Hematopoietic multipotent progenitor cell treated with erythropoietin and hydrocortisone succinate and interleukin-3 and kit ligand, for 15 days (in vitro differentiated cells): ENCODE results near the gene CNPY2.
"Not testable (repeated sequence)": the region's sequence is repeated elsewhere in the genome, so short reads cannot be mapped to it uniquely, and the experiment has no call there.

ENCODE experiments used
- DNase-seq: peaks from one replicate; pipeline ENCODE4 v3.0.0-alpha.2; 2015; ENCODE audit warnings: low spot score

Gene CNPY2

GRCh38 chr12:56315622-56316473 lies at the start of gene CNPY2:
Gene CNPY2, minus strand, starts transcription at chr12:56315988. Its CDS starts 771 bp downstream, at chr12:56315217.
- peak; percentile 90 for DNase-seq

GRCh38 chr12:56362130-56363059 lies 46.6 kb upstream of the CNPY2 start, which contains the start of gene APOF:
Gene APOF, minus strand, starts transcription at chr12:56362857. Its CDS starts 112 bp downstream, at chr12:56362745.
- no peak for DNase-seq

DNA sequence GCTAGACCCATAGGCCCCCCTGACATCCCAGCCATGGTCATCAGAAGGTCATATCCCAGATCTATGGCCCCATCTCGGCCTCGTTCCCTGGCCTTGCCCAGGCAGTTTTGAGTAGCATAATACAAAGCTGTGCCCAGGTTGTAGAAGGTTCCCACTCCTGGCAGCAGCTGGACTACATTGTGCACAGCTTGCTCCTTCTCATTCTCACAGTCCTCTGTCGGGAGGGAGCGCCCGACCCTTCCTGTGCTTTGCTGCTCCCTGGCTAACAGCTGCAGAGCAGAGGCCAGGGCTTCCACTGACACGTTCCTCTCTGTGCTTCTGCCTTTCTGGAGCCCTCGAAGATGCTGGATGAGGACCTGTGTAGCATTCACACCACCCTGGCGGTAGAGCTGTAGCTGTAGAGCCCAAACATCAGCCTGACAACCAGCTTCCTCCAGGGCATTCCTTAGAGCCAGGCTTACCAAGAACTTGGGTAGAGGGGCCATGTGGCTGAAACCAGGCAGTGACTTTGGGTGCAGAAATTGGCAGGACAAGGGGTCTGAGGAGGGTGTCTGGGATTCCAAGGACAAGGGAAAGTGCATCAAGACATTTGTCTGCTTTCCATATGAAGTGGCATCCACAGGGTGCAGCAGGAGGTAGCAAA lies 45.8 kb upstream of the CNPY2 start:
- DNase-seq: no peak

GRCh38 chr12:56359851-56360767 lies 44.3 kb upstream of the CNPY2 start, which contains the start of gene STAT2:
Gene STAT2, minus strand, starts transcription at chr12:56360107. Its CDS starts 3,536 bp downstream, at chr12:56356571.
- DNase-seq: peak; percentile 99

DNA sequence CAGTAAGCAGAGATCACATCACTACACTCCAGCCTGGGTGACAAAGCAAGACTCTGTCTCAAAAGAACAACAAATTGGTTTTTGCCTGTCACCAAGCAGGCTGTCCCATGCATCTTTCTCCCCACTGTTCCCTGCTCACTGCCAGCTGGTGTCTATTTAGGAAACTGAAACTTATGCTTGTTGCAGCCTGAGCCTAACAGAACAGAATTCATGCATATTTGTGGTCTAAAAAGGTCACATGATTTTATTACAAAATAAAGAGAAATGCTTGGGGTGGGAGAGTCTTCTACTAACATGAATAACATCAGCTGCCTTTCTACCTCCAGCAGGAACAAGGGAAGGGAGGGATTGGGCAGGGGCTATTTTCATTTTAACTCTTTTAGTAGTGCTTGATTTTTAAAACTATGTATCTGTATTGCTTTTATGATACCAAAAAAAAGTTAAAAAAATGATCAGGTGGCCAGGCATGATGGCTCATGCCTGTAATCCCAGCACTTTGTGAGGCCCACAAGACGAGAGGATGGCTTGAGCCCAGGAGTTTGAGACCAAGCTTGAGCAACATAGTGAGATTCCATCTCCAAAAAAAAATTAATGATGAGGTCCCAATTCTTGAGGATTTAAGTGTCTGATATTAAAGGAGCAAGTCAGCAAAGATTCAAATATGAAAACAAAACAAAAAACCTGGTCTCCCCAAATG lies 43.2 kb upstream of the CNPY2 start:
- DNase-seq: no peak

DNA sequence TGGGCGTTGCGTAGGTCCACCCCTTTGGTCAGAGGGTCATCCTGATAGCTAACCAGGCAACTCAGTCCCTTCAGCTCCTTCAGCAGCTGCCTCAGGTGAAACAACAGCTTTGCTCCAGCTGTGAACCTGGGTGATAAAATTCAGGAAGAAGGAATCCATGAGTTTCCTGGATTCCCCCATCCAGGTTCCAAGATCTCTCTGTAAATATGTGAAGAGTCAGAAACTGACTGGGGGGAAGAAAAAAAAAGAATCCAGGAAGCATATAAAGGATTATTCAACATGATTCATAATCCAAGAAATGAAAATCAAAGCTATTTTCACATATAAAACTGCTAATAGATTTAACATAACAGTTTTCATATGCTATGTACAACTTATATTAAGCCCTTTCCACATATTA lies 35.5 kb upstream of the CNPY2 start:
- DNase-seq: no peak

DNA sequence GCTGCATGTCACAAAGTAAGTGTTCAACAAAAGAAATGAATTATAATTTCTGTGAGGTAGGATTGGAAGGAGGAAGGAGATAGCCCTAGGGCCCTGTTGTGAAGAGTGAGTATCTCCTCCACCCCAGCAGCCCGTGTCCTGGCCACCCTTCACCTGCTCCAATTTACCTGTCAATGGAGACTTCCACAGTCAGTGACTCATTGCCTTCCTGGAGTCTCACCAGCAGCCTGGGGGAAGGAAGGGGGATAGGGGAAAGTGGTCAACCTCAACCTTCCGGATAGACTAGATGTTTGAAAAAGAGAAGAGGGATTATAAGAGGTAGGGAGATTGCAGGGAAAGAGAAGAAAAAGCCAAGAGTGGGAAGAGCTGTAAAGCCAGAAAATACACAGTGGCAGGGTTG lies 34.9 kb upstream of the CNPY2 start:
- no peak for DNase-seq

GRCh38 chr12:56348776-56349175 lies 33.0 kb upstream of the CNPY2 start:
- DNase-seq: no peak

DNA sequence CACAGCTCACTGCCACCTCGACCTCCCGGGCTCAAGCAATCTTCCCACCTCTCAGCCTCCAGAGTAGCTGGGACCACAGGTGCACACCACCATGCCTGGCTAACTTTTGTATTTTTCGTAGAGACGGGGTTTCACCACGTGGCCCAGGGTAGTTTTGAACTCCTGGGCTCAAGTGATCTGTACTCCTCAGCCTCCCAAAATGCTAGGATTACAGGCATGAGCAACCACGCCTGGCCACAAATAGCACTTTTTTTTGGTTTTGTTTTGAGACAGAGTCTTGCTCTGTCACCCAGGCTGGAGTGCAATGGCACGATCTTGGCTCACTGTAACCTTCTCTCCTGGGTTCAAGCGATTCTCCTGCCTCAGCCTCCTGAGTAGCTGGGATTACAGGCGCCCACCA lies 31.5 kb upstream of the CNPY2 start:
- DNase-seq: not testable (repeated sequence)

DNA sequence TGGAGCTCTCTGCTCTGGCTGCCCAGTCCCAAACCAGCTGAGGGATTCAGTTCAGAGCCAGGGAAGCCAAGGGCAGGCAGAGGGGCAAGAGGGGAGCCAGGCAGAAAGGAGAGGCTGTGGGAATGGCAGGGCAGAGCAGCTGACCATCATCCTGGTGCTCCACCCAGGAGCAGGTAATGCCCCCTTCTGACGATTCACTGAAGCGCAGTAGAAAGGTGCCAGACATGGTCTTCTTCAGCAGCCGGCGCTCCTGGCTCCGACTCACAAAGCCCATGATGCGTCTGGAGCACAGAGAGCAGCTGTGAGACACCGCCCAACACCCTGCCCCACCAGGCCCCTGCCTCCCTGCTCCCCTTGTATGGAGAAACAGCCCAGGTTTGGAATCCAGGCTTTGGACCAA lies 30.9 kb upstream of the CNPY2 start:
- no peak for DNase-seq

- DNase-seq: not testable (repeated sequence)
Measured at GRCh38 chr12:56342290-56342689, 26.5 kb upstream of the CNPY2 start.

DNA sequence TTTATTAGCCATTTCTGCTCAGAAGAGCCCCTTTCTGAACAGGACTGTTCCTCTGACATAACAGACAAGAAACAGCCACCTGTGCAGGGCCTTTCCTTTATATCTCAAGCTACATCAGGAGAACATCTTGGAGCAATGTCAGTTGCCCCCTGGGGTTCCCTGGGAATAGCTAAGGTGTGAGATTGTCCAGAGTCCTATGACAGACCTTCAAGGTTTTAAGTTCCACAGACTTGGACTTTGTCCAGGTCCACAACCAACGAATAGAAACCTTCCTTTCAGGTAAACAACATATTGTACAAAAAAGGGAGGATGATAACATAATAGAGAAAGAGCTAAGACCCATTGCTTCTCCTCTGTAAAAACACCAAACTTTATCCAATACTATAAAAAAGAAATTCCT lies 25.8 kb upstream of the CNPY2 start:
- no peak for DNase-seq

- DNase-seq: no peak
Measured at GRCh38 chr12:56339158-56339422, 23.3 kb upstream of the CNPY2 start.

DNA sequence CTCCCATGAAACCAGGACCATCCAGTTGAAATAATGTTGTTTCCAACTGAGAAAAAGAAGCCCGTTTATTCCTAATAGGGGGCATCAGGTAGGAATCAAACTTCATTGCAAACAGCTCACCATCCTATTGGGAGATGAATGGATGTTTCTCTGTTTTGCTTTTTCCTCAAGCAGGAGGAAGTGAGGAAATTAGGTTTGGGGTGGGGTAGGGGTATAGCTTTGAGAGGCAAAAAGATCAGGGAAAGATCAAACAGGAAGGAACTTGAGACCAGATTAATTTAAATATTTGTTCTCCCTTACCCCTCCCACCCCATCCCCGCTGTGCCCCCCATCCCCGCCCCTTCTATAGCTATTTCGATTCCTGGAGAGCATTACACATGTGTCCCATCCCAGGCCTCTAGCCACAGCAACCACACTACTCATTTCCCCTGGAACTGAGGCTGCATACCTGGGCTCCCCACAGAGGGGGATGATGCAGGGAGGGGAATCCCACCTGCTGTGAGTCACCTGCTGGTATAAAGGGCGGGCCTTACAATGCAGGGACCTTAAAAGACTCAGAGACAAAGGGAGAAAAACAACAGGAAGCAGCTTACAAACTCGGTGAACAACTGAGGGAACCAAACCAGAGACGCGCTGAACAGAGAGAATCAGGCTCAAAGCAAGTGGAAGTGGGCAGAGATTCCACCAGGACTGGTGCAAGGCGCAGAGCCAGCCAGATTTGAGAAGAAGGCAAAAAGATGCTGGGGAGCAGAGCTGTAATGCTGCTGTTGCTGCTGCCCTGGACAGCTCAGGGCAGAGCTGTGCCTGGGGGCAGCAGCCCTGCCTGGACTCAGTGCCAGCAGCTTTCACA lies 22.7 kb upstream of the CNPY2 start, which contains the start of gene IL23A:
TSS of gene IL23A (plus strand) at position 577 of the 850 bp plus-strand sequence. CDS start at position 738, 161 bp downstream.
- no peak for DNase-seq

- DNase-seq: no peak
Measured at GRCh38 chr12:56337753-56338251, 22.0 kb upstream of the CNPY2 start.

DNA sequence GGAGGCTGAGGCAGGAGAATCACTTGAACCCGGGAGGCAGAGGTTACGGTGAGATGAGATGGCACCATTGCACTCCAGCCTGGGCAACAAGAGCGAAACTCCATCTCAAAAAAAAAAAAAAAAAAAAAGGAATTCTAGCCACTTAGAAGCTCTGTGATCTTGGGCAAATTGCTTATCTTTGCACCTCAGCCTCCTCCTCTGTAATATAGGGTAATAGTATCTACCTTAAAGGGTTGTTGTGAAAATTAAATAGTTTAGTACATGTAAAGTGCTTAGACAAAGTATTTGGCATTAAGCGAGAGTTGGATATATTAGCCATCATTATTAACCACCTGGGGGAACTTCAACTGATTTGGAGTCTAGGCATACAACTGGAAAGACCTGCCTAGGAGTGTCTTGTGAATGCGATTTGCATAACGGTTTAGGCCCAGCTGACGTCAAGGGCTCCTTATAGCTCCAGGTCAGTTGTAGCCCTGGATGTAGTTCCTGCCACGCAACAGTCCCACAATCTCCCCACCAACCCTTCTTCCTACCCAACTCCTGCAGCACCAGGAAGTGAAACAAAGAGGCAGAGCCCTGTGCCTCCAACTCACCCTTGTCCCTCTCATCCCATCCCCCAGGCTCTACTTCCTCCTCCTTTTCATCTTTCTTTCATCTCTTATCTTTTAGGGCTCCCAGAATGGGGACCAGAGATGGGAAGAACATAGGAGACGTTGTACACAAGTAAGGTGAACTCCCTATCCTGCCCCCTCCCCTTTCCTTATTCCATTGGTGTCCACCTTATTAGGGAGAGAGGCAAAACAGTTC lies 20.8 kb upstream of the CNPY2 start:
- DNase-seq: no peak

DNA sequence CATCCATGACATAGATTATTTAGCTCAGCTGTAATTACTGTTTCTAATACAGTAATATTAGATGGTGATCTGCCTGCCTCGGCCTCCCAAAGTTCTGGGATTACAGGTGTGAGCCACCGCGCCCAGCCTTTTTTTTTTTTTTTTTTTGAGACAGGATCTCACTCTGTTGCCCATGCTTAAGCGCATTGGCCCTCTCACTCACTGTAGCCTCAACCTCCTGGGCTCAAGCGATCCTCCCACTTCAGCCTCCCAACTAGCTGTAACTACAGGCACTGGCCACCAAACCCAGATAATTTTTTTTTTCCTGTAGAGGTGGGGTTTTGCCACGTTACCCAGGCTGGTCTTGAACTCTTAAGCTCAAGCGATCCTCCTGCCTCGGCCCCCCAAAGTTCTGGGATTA lies 19.7 kb upstream of the CNPY2 start:
- DNase-seq: not testable (repeated sequence)

GRCh38 chr12:56334490-56334793 lies 18.7 kb upstream of the CNPY2 start:
- DNase-seq: no peak
